Fibroblast of lung (primary cell): ENCODE data around the gene CD300LB. TPM values are rescaled to one million over a fixed set of nuclear protein-coding genes. Genes with fewer than 3 reads are reported as not detected.

ENCODE experiments used
- DNase-seq, 2 donors: peaks; one replicate each; pipeline versions ENCODE4 v3.0.0 to v3.0.0-alpha.2; 2010; ENCODE audit warnings: low read depth in 2 of 2
- H2AFZ ChIP-seq: 2 replicates; pipeline ENCODE4 v1.5.1; 2012; ENCODE audit warnings: low read length, control low read depth, inconsistent platforms
- H3K27ac ChIP-seq: 2 replicates; pipeline ENCODE4 v1.5.1; 2011; ENCODE audit warnings: low read length, control low read depth; ENCODE audit not compliant: insufficient read depth
- H3K27me3 ChIP-seq: 2 replicates; pipeline ENCODE4 v1.5.1; 2011; ENCODE audit warnings: mild to moderate bottlenecking, low read length; ENCODE audit not compliant: control insufficient read depth, insufficient read depth
- H3K36me3 ChIP-seq: 2 replicates; pipeline ENCODE4 v1.5.1; 2011; ENCODE audit warnings: low read length; ENCODE audit not compliant: control insufficient read depth, insufficient read depth
- H3K4me1 ChIP-seq: 2 replicates; pipeline ENCODE4 v1.5.1; 2011; ENCODE audit warnings: low read length; ENCODE audit not compliant: control insufficient read depth, insufficient read depth; ENCODE audit errors: extremely low read depth
- H3K4me2 ChIP-seq: 2 replicates; pipeline ENCODE4 v1.5.1; 2011; ENCODE audit warnings: low read length, control low read depth; ENCODE audit not compliant: insufficient read depth; ENCODE audit errors: extremely low read depth
- H3K4me3 ChIP-seq, 4 experiments: fragments of 200-600 bp in 1 of 4; sonication (generic) in 1 of 4; replicated peaks in 1 of 4; 2 replicates each; pipeline ENCODE4 v1.5.1; 2011 to 2016; ENCODE audit warnings: low read length in 4 of 4, low read depth in 3 of 4, mild to moderate bottlenecking in 3 of 4, control low read depth in 2 of 4, inconsistent platforms in 1 of 4, mixed read lengths in 1 of 4; ENCODE audit not compliant: insufficient read depth in 1 of 4; ENCODE audit errors: control extremely low read depth in 1 of 4
- H3K79me2 ChIP-seq: 2 replicates; pipeline ENCODE4 v1.5.1; 2012; ENCODE audit warnings: mild to moderate bottlenecking, low read length, inconsistent platforms; ENCODE audit not compliant: control insufficient read depth, insufficient read depth
- H3K9ac ChIP-seq: 2 replicates; pipeline ENCODE4 v1.5.1; 2011; ENCODE audit warnings: mild to moderate bottlenecking, low read length, control low read depth; ENCODE audit not compliant: insufficient read depth
- H3K9me3 ChIP-seq: 2 replicates; pipeline ENCODE4 v1.5.1; 2012; ENCODE audit warnings: low read depth, low read length; ENCODE audit not compliant: control insufficient read depth, insufficient read depth
- H4K20me1 ChIP-seq: 2 replicates; pipeline ENCODE4 v1.5.1; 2011; ENCODE audit warnings: low read length; ENCODE audit not compliant: control insufficient read depth, insufficient read depth; ENCODE audit errors: extremely low read depth
- CTCF ChIP-seq, 2 donors: IDR thresholded peaks in 1 of 2; conservative IDR thresholded peaks in 1 of 2; 1 replicate in 1 of 2; 2 replicates in 1 of 2; pipeline ENCODE4 v1.5.1; 2011 to 2012; ENCODE audit warnings: low read length in 2 of 2, control low read depth in 1 of 2, inconsistent platforms in 1 of 2, low read depth in 1 of 2, mild to moderate bottlenecking in 1 of 2
- EZH2 ChIP-seq: IDR thresholded peaks from 2 replicates; pipeline ENCODE4 v1.5.1; 2012; ENCODE audit warnings: low read length, control low read depth, mild to moderate bottlenecking; ENCODE audit errors: missing control alignments
- polyA plus RNA-seq, 2 donors: library from polyadenylated mRNA; depleted of rRNA in 1 of 2; stranded (reverse) in 1 of 2; unstranded in 1 of 2; fragments of >200 nt; gene quantifications; 2 replicates each; pipeline ENCODE4 v1.2.1, GENCODE V29; 2011 to 2012; ENCODE audit warnings: missing spikeins in 1 of 2
- total RNA-seq: library from RNA; depleted of rRNA; stranded (reverse); fragments of >200 nt; gene quantifications from 2 replicates; pipeline ENCODE4 v1.2.1, GENCODE V29; 2014

CD300LB gene
- total and polyA plus RNA-seq, 2 donors (not counting 1 experiment from before 2014, with no cell fraction given) = not detected

DNA sequence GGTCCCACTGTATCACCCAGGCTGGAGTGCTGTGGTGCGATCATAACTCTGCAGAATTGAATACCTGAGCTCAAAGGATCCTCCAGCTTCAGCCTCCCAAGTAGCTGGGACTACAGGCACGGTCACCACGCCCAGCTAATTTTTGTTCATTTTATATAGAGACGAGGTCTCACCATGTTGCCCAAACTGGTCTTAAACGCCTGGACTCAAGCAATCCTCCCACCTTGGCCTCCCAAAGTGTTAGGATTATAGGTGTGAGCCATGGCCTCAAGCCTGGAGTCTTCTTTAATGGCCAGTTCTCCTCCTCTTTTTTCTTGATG is 484 bp downstream of the CD300LB start:
- H3K36me3 ChIP-seq = no peaks in the 10 kb centered on the region
- no peaks in the 10 kb centered on the region for H3K79me2 ChIP-seq
- H4K20me1 ChIP-seq = no peaks in the 10 kb centered on the region
- no peak overlapping the region for H3K4me3 ChIP-seq
- H2AFZ ChIP-seq = no peak overlapping the region
- no peak for DNase-seq
- no peaks in the 10 kb centered on the region for H3K4me1 ChIP-seq
- TF ChIP-seq CTCF (conservative IDR thresholded peaks at IDR 0.05 in 1 of 2, IDR thresholded peaks at IDR 0.05 in 1 of 2; ENCODE audit: low read depth in 1 of 2, low read length in 2 of 2) (no peak), EZH2 (no peak)
- no peaks in the 10 kb centered on the region for H3K27me3 ChIP-seq
- no peak overlapping the region for H3K27ac ChIP-seq
- no peak overlapping the region for H3K4me2 ChIP-seq
- no peaks in the 10 kb centered on the region for H3K9me3 ChIP-seq
- no peak overlapping the region for H3K9ac ChIP-seq

DNA sequence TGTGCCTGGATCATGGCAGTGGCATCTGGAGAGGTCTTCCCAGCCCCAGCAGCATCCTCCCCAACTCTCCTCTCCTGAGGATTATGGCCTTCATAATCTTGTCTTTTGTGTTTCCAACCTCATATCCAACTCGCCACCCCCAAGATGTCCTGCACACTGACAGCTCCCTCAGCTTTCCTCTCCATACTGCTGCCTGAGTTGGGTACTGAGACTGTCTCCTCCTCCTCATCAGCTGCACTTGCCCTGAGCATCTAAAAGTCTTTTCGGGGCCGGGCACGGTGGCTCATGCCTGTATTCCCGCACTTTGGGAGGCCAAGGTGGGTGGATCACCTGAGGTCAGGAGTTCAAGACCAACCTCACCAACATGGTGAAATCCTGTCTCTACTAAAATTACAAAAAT is 2.0 kb downstream of the CD300LB start:
- Histone ChIP-seq H3K9ac (no peak overlapping the region), H3K4me2 (no peak overlapping the region), H3K27ac (no peak overlapping the region), H3K79me2 (no peaks in the 10 kb centered on the region), H3K9me3 (no peaks in the 10 kb centered on the region), H3K4me3 (no peak overlapping the region), H3K27me3 (no peaks in the 10 kb centered on the region), H3K36me3 (no peaks in the 10 kb centered on the region), H2AFZ (no peak overlapping the region), H4K20me1 (no peaks in the 10 kb centered on the region), H3K4me1 (no peaks in the 10 kb centered on the region)
- TF ChIP-seq CTCF (conservative IDR thresholded peaks at IDR 0.05 in 1 of 2, IDR thresholded peaks at IDR 0.05 in 1 of 2; ENCODE audit: low read depth in 1 of 2, low read length in 2 of 2) (no peak), EZH2 (no peak)
- DNase-seq = no peak

- Histone ChIP-seq H3K9me3 (no peaks in the 10 kb centered on the region), H3K27me3 (no peaks in the 10 kb centered on the region), H4K20me1 (no peaks in the 10 kb centered on the region), H3K4me2 (no peak overlapping the region), H3K79me2 (no peaks in the 10 kb centered on the region), H2AFZ (no peak overlapping the region), H3K27ac (no peak overlapping the region), H3K36me3 (no peaks in the 10 kb centered on the region), H3K4me1 (no peaks in the 10 kb centered on the region), H3K4me3 (no peak overlapping the region), H3K9ac (no peak overlapping the region)
- no peak for DNase-seq
- TF ChIP-seq CTCF (conservative IDR thresholded peaks at IDR 0.05 in 1 of 2, IDR thresholded peaks at IDR 0.05 in 1 of 2; ENCODE audit: low read depth in 1 of 2, low read length in 2 of 2) (no peak), EZH2 (no peak)
Observed at GRCh38 chr17:74528491-74529199, 2.6 kb downstream of the CD300LB start.
